PC-9 (cell line): ENCODE data around the gene BCL3.

Experiments
- EZH2 ChIP-seq: fragments of 200-600 bp; sonication (generic); IDR thresholded peaks from 2 replicates; pipeline ENCODE4 v1.8.0; 2017; ENCODE audit warnings: antibody characterized with exemption, low read depth
- TF ChIP-seq, protein P1 (sequence below): fragments of 200-600 bp; sonication (generic); conservative IDR thresholded peaks from 2 replicates; pipeline ENCODE4 v1.6.1; 2017; ENCODE audit warnings: mixed run types, antibody characterized with exemption, mild to moderate bottlenecking, moderate library complexity

DNA sequence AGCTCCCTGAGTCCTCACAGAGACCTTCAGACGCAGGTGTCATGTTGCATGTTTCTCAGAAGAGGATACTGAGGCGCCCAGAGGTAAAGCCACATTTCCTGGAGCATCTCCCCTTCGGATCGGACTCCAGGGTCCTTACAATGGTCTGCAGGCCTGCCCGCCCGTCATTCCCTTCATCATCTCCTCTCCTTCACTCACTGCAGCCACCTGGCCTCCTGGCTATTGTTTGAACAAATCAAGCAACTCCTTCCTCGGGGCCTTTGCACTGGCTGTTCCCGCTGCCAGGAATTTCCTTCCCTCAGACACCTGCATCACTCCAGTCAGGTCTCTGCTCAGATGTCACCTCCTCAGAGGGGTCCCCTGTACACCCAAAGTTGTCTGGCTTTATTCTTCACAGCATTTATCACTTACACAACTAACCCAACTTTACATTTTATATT is 29.2 kb upstream of the BCL3 start:
- TF ChIP-seq, protein P1, sequence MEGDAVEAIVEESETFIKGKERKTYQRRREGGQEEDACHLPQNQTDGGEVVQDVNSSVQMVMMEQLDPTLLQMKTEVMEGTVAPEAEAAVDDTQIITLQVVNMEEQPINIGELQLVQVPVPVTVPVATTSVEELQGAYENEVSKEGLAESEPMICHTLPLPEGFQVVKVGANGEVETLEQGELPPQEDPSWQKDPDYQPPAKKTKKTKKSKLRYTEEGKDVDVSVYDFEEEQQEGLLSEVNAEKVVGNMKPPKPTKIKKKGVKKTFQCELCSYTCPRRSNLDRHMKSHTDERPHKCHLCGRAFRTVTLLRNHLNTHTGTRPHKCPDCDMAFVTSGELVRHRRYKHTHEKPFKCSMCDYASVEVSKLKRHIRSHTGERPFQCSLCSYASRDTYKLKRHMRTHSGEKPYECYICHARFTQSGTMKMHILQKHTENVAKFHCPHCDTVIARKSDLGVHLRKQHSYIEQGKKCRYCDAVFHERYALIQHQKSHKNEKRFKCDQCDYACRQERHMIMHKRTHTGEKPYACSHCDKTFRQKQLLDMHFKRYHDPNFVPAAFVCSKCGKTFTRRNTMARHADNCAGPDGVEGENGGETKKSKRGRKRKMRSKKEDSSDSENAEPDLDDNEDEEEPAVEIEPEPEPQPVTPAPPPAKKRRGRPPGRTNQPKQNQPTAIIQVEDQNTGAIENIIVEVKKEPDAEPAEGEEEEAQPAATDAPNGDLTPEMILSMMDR: no peak
- TF ChIP-seq EZH2: no peak
